HG03378 (cell line): ENCODE measurements around the gene HSP90AB1.

ENCODE experiments used
- ATAC-seq: cut with Tn5 transposase; IDR thresholded peaks from one replicate; pipeline ENCODE4 v1.9.1; 2021; ENCODE audit warnings: mild to moderate bottlenecking, moderate library complexity; ENCODE audit not compliant: unreplicated experiment

The HSP90AB1 gene

DNA sequence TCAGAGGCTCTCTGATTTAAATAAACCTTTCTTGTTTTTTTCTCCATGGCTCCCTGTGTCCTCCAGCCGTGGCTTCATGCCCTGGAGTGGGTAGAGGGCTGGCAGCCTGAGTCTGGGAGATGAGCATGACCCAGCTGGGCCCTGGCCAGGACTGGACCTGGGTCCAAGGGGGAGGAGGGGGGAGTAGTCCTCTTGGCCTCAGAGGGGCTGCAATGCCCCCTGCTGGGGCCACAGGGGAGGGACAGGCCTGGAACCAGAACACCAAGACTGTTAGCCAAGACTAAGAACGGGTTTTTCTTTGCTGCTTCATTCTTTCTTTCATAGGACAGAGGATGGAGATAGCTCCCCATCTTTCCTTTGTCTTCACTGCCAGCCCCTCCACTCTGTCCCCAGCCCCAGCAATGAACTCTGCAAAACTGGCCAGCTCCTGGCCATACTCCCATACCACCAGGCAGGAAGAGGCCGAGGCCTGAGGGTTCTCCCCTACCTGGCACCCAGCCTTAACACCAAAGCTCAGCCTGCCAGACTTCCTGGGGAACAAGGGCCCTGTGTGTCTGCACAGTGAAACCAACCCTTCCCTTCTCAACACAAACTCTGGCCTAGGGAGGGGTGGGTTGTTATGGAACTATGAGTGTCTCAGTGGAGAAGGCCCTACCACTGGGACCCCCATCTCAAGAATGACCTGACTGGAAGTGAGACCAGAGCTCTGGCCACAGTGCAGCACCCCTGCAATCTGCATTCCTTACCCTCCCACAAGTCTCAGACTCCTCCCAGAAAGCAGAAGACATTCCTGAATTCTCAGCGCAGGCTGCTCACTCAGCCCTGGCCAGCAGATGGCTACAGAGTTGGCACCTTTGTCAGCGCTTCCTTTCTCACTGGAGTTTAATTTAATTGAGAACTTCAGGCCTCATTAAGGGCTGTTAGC is 12.5 kb upstream of the HSP90AB1 start:
- ATAC-seq: no peak

DNA sequence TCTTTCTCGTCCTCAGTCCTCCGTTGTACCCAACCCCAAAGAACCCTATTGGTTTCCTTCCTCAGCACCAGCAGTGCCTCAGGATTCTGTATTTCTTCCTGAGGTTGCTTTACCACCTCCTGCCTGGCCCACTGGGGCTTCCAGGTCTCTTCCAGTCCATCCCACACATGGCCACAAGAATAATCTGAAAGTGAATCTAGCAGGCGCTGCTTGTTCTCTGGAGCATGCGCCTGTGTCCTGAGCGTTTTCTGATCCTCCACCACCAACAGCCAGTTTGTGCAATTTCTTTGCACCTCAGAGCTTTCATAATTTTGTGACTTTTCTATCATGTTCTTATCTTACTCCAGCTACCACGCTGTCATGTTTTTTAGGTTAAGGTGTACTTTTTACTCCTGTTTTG is 11.6 kb upstream of the HSP90AB1 start:
- ATAC-seq: no peak

DNA sequence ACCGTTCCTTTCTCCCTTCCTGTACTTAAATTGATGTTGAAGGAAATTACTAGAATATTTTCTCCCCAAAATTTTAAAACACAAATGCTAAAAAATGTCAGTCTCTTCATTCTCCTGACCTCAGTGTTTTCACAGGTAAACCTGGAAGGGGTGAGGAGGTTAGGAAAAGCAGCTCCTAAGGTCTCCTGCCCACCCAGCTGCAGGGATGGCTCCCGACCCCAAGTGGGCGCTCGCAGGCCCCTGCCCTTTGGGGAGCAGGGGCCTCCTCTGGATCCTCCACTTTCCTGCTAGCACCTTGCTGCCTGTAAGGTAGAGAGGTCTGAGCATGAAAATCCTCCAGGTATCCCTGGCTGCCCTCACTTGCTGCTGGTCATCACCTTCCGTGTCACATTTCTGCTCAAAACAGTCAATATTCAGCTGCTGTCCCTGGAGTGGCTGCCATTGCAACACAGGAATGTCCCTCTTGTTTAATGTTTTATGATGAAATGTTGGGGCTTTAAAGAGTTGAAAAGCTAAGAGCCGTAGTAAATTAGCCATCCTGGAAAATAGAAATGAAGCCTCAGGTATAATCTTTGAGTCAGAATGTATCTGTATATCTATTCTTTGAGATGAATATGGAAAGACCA is 10.9 kb upstream of the HSP90AB1 start:
- ATAC-seq: no peak

DNA sequence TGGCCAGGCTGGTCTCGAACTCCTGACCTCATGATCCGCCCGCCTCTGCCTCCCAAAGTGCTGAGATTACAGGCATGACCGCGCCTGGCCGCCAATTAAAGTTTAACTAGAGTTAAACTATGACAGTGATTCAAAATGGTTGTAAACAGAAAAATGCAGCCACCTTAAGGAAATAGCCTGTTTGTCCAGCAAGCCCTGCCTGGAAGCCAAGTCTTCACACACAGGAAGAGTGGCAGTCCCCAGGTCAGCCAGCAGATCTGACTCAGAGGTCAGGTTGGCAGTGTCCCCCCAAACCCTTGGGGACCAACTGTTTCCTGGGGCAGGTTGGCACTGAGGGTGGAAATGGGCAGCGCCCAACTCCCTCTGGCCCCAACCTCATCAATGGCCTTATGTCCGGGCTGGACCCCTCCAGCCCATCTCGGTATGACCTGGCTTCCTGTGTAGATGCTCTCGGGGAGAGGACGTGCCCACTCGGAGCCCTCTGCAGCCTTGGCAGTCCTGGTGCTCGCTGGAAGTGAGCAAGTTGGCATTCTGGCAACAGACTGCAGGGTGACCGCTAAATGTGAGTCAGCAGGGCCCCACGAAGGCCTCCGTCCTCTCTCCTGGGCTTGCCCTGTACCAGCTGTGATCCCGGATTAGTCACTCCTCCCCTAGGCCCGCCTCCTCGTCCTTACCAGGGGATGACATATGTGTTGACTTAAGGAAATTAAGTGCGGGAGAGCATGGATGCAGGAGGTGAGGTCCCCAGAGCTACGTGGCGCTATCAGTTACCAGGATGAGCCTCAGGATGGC is 9.7 kb upstream of the HSP90AB1 start:
- peak; percentile 52 for ATAC-seq

DNA sequence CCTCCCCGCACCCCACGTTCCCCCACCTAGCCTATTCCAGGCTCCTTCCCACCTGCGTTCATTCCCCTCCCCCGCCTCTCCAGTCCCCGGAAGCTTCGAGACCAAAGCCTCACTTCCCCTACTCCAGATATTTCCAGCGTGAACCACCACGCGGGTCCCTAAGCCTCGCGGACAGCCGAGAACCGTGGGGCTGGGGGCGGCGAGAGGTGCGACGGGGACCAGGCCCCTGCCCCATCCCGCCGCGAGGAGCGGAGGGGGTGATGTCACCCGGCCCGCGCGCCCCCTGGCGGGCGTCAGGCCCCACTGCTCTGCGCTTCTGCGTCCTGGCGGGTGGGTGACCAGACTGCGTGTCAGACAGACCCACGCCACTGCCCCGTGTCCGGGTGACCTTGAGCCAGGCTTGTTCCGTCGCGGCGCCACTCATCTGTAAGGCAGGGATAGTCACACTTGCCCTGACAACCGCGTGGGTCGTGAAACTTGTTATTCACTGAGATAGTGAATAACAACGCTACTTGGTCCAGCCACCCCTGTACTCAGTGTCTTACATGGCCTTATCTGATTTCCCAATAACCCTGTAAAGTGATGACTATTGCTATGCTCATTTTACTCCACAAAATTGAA is 9.0 kb upstream of the HSP90AB1 start:
- peak; percentile 44 for ATAC-seq

DNA sequence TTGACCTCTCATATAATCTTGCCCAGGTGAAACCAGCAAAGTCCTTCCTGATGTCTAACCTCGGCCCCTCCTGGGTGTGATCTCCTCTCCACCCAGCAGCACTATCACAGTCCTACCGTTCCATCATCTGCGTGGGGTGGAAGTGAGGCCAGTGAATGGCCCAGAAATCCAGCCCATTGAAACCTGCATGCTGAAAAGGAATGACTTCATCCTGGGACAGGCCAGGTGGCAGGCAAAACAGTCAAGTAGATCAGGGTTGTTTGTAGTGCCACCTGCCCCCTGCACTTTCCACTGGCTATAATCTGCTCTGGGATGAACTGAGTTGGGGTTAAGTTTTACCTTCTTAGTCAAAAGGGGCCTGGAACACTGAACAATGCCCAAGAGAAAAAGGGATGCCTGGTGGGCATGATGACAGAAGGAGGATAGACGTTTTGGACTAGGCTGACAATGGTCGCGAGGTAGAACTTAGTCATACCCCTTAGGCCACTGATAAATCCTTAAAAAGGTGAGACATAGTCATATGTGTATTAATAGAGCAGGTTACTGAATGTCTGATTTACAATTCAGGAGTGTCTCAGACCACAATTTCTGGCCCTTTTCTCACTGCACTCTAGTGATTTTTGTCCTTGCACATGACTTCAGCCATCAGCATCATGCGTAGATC is 8.1 kb upstream of the HSP90AB1 start:
- no peak for ATAC-seq

DNA sequence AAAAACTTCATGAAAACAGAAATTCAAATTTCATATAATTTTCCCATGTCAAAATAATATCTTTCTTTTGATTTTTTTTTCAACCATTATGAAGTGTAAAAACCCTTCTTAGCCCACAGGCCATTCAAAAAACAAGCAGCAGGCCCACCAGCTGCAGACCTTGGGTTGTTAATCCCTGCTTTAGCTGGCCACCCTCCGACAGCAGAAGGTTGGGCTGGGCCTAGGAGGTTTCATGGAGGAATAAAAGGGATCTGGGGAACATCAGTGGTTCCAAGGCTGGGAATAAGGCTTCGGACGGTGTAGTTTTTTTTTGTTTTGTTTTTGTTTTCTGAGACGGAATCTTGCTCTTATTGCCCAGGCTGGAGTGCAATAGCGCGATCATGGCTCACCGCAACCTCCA is 3.6 kb upstream of the HSP90AB1 start:
- ATAC-seq: no peak

DNA sequence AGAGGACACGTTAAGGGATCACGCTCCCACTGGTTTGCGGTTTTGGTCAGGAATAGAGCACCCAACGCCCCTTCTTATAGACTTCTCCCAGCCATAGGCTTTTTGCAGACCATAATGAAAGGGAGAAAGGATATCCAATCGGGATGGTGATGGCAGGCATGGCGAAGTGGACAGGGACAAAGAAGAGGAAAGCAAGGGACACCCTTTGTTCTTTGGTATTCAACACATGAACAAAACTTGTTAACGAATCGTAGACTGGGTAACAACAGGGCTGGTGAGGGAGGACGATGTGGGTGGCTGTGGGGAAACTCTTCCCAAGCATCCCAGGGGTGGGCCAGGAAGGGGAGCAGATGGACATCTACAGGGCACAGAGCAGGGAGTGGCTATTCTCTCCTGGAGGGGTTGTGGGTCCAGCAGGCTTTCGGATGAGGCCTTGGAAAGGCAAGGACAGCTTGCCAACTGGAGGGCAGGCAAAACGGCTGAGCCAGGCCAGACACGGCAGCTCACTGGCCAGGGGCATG is 1.4 kb upstream of the HSP90AB1 start:
- ATAC-seq: no peak

DNA sequence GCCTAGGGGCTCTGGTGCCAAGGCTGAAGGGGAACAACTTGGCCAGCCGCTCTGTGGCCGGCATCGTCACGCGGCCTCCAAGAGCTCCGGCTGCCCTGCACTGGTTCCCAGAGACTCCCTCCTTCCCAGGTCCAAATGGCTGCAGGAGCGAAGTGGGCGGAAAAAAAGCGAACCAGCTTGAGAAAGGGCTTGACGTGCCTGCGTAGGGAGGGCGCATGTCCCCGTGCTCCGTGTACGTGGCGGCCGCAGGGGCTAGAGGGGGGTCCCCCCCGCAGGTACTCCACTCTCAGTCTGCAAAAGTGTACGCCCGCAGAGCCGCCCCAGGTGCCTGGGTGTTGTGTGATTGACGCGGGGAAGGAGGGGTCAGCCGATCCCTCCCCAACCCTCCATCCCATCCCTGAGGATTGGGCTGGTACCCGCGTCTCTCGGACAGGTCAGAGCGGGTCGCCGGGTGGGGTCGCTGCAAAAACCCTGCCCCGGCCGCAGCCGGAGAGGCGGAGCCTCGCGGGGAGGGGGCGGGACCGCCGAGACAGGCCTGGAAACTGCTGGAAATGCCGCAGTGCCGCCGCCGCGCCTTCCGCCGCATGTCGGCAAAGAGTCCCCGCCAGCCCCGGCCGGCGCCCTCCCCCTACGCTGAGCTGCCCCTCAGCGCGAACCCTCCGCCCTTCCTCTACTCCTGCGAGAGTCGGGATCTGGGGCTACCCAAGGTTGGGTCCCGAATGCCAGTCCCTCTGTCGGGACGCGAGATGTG is 814 bp upstream of the HSP90AB1 start:
- peak; percentile 43 for ATAC-seq

DNA sequence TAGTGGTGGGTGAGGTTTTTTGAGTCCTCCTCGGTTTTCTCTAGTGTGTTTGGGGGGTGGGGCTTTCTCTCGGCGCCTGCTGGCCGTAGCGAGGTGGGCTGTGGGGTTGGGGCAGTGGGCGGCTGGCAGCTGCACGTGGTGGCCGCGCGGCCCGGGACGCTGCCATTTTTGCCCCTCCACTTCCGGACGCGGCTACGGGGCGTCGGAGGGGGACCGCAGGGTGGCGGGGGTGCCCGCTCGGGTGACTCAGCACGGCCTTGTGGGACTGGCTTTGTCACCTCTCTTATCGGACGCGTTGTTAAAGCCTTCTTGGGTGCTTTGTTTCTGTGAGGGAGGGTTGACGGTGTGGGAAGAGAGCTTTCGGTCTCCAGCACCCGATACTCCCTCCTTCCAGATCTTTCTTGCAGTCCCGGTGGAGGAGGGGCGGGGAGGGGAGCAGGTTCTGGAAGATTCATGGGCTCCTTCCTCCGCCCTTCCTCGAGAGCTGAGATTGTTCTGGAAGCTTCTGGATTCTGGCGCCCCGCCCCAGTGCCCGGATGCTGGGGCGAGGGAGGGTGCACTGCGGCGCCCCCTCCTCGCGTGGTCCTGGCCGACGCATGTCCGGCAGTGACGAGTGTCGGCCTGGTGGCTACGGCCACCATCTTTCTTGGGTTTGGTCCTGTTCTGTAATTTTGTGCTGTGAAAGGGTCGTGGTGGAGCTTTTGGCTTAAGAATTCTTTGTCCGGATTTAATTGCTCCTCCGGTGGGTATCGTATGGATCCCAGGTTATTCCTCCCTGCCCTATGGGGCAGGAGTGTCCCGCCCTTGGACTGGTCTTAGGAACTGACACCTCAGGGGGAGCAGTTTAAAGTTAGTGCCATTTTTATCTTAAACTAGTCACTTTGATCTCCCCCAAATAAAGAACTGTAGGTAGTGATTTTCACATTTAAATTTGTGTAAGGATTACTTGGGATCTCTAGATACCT is 719 bp downstream of the HSP90AB1 start:
- ATAC-seq: no peak

DNA sequence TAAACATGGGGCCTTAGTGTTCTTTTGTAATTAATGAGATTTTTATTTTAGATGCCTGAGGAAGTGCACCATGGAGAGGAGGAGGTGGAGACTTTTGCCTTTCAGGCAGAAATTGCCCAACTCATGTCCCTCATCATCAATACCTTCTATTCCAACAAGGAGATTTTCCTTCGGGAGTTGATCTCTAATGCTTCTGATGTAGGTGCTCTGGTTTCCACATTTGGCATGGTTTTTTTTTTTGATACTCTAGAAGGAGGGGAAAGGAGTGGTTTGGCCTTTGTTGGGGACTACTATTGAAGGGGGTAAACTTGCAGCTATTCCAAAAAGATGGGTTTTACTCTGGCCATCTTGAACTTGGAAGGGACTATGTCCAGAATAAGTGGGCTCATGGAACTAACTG is 1.7 kb downstream of the HSP90AB1 start:
- ATAC-seq: no peak

DNA sequence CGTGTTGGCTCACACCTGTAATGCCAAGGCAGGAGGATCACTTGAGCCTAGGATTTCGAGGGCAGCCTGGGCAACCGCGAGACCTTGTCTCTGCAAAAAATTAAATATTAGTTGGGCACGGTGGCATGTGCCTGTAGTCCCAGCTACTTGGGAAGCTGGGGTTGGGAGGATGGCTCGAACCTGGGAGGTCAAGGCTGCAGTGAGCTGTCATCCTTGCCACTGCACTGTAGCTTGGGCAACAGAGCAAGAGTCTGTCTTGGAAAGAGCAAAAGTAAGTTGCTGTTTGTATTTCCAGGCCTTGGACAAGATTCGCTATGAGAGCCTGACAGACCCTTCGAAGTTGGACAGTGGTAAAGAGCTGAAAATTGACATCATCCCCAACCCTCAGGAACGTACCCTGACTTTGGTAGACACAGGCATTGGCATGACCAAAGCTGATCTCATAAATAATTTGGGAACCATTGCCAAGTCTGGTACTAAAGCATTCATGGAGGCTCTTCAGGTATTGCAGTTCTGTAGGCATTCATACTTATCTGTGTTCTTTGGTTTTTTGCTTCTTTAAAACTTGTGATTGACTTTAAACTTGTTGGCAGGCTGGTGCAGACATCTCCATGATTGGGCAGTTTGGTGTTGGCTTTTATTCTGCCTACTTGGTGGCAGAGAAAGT is 2.3 kb downstream of the HSP90AB1 start:
- no peak for ATAC-seq

DNA sequence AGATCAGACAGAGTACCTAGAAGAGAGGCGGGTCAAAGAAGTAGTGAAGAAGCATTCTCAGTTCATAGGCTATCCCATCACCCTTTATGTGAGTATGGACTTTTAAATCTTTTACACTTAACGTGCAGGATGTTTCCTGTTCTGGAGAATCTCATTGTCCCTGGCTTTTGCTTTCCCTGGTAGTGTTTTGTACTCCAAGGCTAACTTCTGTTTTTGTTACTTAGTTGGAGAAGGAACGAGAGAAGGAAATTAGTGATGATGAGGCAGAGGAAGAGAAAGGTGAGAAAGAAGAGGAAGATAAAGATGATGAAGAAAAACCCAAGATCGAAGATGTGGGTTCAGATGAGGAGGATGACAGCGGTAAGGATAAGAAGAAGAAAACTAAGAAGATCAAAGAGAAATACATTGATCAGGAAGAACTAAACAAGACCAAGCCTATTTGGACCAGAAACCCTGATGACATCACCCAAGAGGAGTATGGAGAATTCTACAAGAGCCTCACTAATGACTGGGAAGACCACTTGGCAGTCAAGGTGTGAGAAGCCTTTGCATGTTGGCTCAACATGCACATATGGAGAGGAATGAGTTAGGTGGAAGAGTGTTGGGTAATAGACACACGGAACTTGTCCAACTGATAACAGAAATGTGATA is 3.3 kb downstream of the HSP90AB1 start:
- no peak for ATAC-seq

DNA sequence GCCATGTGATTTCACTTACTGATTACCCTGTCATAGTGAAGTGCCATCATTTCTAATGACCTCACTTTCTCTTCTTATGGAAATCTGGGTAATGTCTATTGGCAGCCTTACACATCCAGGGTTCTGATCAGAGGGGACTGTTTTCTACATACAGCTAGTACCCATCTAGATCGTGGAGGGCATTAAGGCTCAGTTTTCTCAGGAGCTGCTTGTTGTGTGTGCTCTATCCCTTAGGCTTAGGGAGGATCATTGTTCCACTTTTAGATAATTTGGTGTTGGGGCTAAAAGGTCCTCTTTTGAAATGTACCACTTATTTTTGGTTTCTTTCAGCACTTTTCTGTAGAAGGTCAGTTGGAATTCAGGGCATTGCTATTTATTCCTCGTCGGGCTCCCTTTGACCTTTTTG is 3.8 kb downstream of the HSP90AB1 start:
- no peak for ATAC-seq

DNA sequence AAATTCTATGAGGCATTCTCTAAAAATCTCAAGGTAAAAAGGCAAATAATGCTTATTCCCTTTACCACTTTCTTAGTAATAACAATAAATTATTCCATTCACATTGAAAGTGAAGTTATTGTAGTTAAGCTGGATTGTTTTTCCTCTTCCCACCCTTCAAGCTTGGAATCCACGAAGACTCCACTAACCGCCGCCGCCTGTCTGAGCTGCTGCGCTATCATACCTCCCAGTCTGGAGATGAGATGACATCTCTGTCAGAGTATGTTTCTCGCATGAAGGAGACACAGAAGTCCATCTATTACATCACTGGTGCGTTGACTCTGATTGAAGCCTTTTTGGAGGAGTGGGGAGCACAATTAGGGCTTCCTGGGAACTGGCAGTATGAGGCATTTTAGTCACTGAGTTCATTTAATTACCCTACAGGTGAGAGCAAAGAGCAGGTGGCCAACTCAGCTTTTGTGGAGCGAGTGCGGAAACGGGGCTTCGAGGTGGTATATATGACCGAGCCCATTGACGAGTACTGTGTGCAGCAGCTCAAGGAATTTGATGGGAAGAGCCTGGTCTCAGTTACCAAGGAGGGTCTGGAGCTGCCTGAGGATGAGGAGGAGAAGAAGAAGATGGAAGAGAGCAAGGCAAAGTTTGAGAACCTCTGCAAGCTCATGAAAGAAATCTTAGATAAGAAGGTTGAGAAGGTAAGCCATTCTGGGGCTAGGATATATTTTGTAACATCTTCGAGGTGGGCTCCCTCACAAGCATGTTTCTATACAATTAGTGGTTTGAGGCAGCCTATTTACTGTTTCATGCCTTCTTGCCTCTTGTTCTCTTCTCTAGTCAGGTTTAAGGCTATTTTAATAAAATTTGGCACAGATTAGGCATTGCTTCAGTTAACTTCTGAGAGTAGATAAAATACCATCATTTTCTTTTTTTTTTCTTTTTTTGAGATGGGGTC is 4.9 kb downstream of the HSP90AB1 start:
- no peak for ATAC-seq
